Dedifferentiated amniotic fluid mesenchymal stem cell (primary cell): Measurements from ENCODE around the gene TMEM63B.
"Not testable (repeated sequence)": the region's sequence is repeated elsewhere in the genome, so short reads cannot be mapped to it uniquely, and the experiment has no call there.

Source experiments
- DNase-seq: peaks from one replicate; pipeline ENCODE4 v3.0.0-alpha.2; 2016; ENCODE audit errors: extremely low spot score

Gene TMEM63B

DNA sequence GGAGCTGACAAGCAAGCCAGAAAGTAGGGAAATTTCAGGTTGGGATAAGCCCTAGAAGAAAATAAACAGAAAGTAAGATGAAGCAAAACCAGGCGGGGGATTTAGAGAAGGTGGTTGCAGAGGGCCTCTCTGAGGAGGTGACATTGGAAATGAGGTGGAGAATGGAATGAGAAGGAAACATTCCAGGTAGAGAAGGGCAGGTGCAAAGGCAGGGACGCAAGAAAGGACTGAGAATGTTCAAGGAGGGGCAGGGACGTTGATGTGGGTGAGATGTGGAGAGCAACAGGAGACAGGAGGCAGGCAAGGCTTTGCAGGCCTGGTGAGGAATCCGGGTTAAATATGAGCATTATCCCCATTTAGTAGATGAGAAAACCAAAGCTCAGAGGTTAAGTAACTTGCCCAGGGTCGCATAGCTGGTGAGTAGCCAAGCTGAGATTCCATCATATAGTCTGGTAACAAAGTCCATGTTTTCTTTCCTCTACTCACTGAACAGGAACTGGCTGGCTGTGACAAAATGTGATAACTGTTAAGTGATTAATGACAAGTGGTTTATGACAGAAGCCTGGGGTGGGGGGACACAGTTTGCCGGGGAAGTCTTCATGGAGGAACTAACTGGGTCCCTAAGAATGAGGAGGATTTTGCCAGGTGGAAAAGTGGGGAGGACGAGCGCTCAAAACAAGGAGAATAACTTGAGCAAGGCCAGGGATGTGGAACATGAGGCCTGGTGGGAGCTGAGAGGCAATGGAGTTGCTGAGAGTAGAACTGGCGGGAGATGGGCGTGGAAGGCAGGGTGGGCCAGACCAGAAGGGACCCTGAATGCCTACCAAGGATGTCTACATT lies 32.7 kb upstream of the TMEM63B start:
- no peak for DNase-seq

DNA sequence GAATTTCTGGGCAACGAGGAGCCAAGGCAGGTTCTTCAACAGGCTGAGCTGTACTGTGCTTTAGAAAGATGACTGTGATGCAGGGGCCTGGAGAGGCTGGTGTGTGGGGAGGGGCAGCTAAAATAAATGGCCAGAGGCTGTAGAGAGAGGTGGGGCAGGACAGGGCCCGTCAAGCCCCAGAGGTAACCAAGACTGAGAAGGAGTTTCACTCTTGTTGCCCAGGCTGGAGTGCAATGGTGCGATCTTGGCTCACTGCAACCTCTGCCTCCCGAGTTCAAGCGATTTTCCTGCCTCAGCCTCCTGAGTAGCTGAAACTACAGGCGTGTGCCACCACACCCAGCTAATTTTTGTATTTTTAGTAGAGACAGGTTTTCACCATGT lies 32.1 kb upstream of the TMEM63B start:
- not testable (repeated sequence) for DNase-seq

DNA sequence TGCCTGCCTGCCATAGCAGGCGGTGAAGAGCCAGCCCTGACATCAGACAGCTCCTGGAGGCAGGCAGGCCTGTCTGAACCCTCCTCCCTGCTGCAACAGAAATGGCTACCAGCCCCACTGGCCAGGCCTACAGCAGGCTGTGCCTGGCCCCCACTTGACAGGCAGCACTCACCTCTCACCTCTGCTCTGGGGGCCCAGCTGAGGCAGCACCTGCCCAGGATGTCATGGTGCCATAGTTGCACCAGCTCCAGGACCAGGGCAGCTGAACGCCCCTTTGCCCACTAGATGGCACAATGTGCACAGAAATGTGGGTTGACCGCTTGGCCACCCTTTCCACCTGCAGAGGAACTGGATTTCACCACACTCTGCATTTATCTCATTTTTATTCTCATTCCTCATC lies 30.7 kb upstream of the TMEM63B start:
- DNase-seq = peak; percentile 75

DNA sequence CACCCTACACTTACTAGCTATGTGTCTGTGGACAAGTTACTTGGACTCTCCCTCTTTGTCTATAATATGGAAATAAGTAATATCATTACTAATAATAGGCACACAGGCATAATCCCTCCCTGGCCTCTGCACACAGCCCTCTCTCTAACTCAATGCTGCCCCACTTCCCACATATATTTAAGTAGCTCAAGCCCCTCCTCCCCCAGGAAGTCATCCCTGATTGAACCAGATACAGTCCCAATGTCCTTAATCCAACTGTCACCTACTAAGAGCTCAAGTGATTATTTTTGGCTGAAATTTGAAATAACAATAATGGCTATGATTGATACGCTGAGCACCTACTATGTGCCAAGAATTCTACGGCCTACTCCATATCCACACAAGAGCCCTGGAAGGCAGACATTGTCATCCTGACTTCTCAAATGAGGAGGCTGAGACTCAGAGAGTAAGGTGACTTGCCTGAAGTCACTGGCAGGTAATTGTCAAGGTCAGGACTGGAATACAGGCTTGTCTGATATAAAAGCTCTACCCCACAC lies 29.5 kb upstream of the TMEM63B start:
- no peak for DNase-seq

DNA sequence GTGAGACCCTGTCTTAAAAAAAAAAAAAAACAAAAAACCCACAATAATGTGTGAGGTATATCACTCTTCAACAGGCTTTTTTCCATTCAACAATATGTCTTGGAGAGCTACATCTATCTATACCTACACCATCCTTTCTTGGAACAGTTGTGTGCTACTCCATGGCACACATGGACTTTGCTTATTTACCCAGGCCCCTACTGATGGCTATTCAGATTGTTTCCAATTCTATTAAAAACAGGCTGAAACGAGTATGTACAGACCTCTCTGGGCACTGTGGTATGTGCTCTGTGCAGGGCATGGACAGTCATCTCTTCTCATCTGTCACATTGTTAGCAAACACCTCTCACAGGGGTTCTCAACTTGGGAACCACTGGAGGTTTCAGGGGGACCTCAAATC lies 28.2 kb upstream of the TMEM63B start:
- DNase-seq = no peak

DNA sequence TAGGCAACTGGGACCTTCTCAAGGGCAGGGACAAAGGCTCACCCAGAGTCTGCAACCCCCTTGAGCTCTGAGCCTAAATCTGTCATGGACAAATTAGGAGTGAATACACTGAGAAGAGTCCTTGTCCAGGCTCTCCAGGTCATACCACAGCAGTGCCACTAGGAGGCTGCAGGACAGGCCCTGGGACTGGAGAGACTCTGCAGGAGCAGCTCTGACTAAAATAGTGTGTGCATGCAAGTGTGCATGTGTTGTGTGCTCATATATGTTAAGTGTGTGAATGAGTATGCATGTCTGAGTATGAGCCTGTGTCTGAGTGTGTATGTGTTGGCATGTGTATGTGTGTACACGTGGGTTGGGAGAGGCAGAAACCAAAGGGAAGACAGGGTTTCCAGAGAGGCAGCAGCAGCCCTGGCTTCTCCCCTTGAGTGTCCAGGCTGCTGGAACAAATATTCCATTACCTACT lies 27.2 kb upstream of the TMEM63B start:
- peak; percentile 19 for DNase-seq

DNA sequence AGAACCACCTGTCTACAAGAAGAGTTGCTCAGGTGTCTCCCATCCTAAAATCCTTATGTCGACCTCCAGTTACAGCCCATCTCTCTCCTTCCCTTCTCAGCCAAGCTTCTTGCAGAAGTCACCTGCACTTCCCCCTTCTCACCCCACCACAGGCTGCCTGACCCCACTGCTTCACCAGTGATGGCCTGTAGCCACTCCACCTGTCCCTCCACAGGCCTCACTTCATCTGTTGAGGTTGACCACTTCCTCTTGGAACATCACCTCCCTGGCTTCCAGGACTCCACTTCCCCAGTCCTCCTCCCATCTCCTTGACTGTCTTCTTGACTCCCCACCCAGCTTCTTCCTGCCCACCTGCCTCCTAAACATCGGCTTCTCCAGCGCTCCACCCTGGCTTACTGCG lies 25.5 kb upstream of the TMEM63B start:
- no peak for DNase-seq

DNA sequence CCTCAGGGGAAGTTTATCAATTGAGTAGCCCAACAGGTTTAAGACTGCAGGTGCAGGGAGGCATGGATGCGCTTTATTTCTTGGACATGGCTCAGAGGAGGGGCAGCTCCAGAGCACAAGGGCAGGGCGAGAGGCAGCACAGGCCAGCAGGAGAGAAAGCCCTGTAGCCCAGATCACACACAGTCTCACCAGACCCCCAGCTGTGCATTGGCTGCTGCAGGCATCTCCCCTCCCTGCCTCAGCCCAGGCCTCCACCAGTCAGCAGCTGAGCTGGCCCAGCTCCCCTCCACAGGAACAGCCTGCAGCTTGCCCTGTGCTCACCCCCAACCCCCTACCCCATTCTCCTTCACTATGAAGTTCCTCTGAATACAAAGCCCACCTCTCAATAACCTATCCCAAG lies 24.8 kb upstream of the TMEM63B start:
- DNase-seq = no peak

DNA sequence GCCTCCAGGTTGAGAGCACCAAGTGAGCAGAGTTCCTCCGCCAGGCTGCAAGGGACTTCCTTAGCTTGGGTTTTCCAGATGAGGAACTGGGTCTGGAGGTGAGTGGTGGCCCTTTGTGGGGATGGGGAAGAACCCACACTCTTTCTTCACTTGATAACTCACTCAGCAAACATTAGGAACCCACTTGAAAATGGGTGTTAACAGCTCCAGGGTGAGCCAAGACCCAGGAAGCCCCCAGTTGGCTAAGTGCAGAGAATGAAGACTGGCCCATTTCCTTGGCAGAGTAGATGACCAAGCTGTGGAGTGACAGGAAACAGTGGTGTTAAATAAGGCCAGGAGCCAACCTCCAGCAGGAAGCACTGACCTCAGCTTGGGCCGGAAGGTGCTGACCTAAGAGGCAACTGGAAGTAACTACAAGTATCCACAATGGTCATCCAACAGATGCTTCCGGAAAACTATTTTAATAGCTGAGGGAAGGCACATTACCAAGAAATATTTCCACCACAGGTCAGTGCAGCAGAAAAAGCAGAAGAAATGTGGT lies 22.8 kb upstream of the TMEM63B start:
- no peak for DNase-seq

DNA sequence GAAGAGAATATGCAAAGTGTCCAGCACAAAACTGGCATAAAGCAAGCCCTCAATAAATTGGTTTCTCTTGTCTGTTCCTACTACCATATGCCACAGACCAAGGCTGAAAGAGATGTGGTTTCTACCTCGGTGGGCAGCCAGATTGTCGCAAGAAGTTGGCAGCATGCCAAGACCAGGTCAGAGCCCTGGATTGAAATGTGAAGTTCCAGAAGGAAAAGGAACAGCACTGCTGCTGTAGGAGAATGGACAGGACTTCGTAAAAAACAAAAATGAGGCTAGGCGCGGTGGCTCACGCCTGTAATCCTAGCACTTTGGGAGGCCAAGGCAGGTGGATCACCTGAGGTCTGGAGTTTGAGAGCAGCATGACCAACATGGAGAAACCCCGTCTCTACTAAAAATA lies 22.2 kb upstream of the TMEM63B start:
- no peak for DNase-seq

DNA sequence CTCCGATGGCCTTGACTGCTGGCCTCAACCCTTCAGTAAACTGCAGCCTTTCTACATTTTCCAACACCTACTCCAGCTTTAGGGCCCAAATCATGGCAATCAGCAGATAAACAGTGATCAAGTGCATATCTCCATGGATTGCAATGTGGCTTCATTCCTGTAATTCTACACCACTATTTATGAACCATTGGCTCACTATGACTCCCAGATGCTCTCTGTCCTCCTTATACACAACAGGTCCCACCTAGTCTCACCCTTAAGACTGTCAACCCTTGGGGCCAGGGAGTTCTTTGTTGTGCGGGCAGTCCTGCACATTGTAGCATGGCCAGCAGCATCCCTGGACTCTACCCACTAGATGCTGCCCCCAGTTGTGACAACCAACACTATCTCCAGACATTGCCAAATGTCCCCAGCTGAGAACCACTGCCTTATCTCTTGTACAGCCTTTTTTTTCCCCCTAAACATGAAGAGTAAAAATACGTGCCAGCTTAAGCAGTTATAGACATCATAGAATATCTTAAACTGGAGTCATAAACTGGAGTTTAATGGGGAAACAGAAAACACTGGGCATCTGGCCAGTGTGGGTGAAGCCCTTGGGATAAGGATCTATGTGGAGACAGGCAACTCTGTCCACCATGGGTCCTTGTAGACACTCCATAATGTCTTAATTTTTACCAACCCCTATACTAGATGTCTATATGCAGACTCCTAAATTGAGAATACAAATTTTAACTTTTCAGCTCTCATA lies 21.2 kb upstream of the TMEM63B start:
- DNase-seq = no peak

DNA sequence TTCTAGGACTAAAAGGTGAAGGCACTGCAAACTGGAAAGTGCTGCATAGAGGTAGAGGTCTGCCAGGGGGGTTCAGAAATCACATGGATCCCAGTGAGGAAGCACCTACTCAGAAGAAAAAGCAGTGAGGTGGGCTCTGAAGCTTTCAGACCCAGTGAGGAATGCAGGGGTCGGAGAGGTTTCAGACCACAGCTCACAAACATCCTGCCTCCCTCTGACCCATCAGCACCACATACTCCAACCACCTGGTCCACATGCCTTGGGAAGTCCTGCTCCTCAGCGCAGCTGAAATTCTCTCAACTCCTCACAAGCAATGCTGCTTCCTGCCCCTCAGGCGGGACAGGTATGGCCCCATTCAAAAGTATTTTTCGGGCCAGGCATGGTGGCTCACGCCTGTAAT lies 20.3 kb upstream of the TMEM63B start:
- no peak for DNase-seq

DNA sequence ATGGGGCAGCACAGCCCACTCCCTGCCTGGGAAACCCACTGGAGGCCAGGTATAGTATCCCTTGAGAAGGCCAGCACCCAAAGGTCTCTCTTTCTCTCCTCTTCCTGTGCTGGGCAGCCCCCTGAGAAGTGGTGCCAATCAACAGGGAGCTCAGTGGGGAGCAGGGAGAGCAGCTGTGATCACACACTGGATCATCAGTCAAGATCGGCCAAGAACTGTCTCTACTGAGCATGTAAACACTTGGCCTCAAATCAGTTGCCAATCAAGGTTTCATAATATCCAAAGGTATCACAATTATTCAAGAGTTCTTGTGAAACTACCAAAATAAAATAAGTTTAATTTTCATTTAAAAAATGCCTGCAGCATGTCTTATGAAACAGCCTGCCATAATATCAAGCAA lies 18.9 kb upstream of the TMEM63B start:
- DNase-seq = no peak

DNA sequence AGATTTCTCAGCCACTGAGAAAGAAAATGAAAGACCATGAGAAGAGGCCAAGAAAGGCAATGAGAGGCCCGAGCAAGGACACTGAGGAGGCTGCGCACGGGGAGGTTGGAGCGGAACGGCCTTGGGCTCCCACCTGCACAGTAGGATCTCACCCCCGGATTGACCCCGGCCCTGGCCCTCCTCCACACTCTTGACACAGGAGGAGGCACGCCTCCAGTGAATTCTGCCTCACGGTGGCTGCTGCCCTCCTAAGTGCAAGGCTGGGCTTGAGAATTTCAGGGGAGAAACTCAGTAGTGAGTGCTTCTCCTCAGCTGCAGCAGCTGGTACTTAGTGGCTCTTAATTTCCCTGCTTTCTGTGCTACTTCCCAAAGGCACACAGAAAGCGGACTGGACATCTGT lies 18.1 kb upstream of the TMEM63B start:
- no peak for DNase-seq

DNA sequence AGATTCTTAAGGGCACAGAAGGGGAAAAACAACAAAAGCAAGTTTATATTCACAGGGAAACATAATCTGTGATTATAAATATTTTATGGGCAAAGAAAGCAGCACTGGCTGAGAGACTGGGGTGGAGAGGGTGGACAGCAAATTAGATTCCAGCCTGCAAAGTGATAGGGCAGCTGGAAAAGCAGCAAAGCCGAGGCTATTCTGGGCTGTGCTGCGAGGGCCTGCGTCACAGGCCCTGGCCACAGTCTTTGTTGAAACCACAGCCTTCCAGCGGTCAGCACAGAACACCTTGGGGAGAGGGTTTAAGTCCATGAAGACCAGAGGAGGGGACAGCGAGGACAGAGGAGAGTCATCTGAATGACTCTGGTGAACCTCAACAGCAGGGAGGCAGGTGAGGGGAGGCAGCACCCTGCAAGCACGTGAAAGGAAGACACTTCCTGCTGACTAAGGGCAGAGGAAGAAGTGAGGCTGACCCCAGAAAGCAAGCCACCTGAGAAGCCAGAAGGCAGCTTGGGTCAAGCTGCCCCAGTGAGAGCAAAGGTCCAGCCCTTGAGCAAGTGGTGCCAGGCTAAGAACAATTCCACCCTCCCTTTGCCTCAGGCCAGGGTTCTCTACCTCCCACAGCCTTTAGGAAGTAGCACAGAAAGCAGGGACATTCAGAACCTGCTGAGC lies 17.2 kb upstream of the TMEM63B start:
- DNase-seq = no peak

DNA sequence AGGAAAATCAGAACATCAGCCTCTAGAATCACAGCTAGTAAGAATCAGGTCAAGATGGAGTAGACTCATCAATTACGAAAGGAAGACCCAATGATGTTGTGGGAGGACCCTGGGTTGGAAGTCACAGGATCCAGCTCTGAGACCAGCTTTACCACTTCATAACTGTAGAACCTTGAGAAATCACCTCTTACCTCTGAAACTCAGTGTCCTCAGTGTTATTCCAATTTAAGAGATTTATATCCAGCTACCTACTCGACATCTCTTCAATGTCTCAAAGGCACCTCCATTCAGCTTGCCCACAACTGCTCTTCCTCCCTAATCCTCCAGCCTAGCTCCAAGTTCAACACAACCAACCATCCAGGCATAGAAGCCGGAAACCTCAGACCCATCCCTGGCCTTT lies 16.4 kb upstream of the TMEM63B start:
- no peak for DNase-seq

DNA sequence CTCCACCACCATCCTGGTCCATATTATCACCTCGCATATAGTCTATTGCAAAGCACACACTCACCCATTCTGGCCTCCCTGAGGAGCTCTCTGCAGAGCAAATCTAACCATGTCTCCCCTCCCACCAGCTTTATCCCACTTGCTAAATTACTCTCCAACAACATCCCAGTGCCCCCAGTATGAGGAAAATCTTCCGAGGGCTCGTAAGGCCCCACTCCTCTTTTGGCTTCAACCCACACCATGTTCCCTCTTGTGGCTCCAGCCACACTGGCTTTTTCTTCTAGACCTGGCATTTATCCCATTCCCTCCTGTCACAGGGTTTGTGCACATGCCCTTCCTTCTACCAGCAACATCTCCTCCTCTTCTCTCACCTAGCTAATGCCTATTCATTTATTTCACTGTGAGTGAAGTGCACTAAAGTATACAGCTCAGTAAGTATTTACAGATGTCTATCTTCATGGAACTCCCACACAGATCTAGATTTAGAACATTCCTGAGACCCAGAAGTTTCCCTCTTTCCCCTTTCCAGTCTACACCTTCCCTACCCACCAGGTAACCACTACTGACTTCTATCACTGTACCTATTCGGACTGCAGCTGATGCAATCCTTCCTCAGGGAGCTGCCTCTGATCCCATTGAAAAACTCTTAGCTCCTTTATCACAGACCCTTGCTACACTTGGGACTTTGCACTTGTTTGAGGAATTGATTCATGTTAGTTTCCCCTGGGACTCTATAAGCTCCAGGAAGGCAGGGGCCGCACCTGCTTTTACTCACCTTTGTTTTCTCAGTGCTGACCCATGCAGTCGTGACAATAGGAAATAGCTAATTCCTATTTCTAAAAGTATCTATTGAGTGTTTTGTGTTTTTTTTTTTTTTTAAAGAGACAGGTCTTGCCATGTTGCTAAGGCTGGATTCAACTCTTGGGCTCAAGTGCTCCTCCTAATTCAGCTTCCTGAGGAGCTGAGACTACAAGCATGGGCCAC lies 15.6 kb upstream of the TMEM63B start:
- no peak for DNase-seq

DNA sequence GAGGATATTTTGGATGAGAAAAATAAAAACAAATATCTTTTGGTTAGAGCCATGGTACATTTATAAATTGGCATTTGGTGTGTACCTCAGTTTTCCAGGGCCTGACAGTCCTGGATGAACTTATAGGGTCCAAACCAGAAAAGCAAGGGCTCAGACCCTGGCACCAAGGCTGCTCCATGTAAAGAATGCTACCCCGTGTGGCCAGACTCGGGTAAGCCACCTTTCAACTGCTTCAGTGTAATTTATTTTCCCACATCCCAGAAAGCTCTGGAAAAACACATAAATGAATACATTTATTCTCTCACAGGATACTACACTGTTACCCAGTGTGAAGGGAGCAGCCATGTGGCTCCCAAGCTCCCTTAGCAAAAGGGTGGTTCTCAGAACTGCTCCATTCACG lies 13.9 kb upstream of the TMEM63B start:
- no peak for DNase-seq

DNA sequence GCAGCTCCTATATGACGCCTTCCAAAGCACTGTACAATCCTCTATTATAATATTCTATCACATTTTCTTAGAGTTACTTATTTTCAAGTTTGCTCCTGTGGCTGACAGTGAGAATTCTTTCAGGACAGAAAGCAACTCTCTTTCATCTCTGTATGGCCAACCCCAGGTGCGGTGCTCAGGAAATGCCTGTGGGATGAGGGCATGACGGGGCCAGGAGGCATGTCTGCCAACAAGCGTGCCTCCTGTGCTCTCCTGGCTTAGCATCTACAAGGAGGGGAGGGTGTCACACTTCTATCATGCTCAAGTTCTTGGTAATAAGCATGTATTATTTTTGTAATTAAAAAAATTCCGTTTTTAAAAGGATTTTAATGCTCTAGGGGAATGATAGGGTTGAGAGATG lies 11.5 kb upstream of the TMEM63B start:
- no peak for DNase-seq

DNA sequence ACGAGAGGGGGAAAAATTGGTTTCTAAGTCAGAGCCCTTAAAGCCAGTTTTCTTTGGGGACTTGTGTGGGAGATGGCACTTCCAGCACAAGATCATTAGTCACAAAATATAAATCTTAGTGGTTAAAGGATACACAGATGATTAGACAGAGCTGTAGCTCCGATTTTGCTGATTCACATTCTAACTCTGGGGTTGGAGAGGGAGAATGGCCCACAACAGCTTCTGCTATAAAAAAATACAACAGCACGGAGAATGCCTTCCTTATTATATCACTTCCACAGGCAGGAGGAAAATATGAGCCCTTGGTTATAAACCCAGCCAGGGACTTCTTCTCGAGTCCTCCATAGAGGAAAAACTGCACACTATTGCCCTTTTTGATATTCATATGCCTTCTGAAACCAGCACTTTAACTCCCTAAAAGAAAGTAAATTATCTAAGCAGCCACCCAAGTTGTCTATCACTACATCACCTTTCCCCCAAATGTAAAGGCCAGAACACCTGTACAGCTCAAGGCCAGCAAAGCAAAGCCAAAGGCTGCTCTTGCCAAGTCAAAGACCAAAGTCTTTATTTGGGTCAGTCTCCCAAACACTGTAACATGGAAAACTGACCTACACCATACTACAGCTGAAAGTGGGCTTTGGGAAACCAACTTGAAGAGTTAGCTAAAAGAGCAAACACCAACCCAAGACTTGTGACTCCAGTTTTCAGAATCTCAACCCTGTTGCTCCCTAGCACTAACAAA lies 10.5 kb upstream of the TMEM63B start:
- peak; percentile 86 for DNase-seq
